ENCODE data around the gene SRMS.

SRMS gene

GRCh38 chr20:63557481-63557891 lies 9.9 kb upstream of the SRMS start:
- no peak overlapping the region for H3K4me3 ChIP-seq (ENCODE audit: low read depth, low read length)
- TF ChIP-seq, protein P1, sequence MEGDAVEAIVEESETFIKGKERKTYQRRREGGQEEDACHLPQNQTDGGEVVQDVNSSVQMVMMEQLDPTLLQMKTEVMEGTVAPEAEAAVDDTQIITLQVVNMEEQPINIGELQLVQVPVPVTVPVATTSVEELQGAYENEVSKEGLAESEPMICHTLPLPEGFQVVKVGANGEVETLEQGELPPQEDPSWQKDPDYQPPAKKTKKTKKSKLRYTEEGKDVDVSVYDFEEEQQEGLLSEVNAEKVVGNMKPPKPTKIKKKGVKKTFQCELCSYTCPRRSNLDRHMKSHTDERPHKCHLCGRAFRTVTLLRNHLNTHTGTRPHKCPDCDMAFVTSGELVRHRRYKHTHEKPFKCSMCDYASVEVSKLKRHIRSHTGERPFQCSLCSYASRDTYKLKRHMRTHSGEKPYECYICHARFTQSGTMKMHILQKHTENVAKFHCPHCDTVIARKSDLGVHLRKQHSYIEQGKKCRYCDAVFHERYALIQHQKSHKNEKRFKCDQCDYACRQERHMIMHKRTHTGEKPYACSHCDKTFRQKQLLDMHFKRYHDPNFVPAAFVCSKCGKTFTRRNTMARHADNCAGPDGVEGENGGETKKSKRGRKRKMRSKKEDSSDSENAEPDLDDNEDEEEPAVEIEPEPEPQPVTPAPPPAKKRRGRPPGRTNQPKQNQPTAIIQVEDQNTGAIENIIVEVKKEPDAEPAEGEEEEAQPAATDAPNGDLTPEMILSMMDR (IDR thresholded peaks at IDR 0.05; ENCODE audit: low read depth, low read length), result no peak

DNA sequence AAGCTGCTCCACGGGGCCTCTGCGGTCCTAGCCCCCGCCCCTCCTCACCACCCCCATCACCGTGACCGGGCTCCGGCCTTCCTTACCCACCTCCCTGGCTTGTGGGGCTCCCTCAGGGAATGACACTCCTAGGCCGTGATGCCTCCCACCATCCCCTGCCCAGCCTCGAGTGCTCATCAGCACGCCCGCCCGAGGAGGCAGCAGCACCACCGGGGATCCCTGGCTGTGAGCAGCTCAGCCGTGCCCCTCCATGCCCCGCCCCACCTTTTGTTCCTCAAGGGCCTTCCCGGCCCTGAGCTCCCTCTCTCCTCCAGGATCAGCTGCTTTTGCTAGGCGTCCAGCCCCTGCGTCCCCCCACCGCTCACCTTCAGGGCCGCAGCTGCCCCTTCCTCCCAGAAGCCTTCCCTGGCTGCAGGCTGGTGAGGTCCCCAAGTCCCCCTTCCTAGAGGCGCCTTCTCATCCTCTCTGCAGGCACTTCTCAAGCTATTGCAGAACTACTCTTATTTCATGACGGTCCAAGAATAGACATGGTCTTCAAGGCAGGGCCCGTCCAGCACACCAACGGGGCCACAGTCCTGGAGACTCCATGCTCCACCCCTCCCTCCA lies 9.4 kb upstream of the SRMS start:
- H3K4me3 ChIP-seq (ENCODE audit: low read depth, low read length), result no peak overlapping the region
- TF ChIP-seq, protein P1 (IDR thresholded peaks at IDR 0.05; ENCODE audit: low read depth, low read length), result no peak

GRCh38 chr20:63555661-63556381 lies 8.3 kb upstream of the SRMS start:
- H3K4me3 ChIP-seq (ENCODE audit: low read depth, low read length), result no peak overlapping the region
- TF ChIP-seq, protein P1 (IDR thresholded peaks at IDR 0.05; ENCODE audit: low read depth, low read length), result no peak

- peak overlapping the region; percentile 66 for H3K4me3 ChIP-seq (ENCODE audit: low read depth, low read length)
- TF ChIP-seq, protein P1 (IDR thresholded peaks at IDR 0.05; ENCODE audit: low read depth, low read length), result no peak
Observed at GRCh38 chr20:63554361-63555278, 7.1 kb upstream of the SRMS start.

DNA sequence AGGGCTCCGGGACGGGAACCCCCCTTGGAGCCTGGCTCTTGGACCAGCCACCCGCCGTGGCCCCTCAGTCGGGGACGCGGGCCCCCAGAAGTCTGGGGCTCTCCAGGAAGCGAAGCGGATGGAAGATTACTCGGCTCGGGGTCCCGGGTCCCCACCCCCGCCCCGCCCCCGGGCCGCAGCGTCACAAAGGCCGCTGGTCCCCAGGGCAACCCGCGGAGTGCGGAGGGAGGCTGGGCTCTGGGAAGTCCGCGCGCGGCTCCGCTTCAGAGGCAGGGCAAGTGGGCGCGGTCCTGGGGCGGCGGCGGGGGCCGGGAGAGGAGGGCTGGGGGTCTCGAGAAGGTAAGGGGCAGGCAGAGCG lies 6.4 kb upstream of the SRMS start, which contains the start of gene FNDC11:
Gene FNDC11 (plus strand): TSS at position 227 of the 358 bp plus-strand sequence. CDS start 1,505 bp downstream, outside the sequence.
- H3K4me3 ChIP-seq (ENCODE audit: low read depth, low read length), result peak within 1 kb of the TSS; percentile 66
- TF ChIP-seq, protein P1 (IDR thresholded peaks at IDR 0.05; ENCODE audit: low read depth, low read length), result no peak

DNA sequence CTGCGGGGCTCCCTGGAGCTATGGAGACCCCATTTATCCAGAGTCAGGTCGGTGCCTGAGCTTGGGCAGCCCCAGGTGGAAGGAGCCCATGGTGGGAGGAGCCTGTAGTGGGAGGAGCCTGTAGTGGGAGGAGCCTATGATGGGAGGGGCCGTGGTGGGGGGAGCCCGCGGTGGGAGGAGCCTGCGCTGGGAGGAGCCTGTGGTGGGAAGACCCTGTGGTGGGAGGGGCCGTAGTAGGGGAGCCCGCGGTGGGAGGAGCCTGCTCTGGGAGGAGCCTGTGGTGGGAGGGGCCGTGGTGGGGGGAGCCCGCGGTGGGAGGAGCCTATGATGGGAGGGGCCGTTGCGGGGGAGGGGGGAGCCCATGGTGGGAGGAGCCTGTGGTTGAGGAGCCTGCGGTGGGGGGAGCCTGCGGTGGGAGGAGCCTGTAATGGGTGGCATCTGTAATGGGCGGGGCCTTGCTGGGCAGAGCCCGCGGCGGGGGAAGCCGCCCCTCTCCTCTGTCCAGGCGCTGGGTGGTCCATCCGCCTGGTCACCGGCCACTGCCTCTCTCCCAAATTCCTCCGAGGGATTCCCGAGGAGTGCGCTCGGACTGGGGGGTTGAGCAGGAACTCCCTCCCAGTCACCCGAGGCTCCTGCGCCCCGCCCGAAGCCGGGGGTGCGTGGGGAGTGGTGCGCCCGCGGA lies 5.8 kb upstream of the SRMS start:
- H3K4me3 ChIP-seq (ENCODE audit: low read depth, low read length), result peak overlapping the region; percentile 66
- TF ChIP-seq, protein P1 (IDR thresholded peaks at IDR 0.05; ENCODE audit: low read depth, low read length), result no peak
